H1 (cell line): Measurements from ENCODE around the gene BEX2. TPM values are rescaled to one million over a fixed set of nuclear protein-coding genes. Genes with fewer than 3 reads are reported as not detected.

Experiments
- CTCF ChIA-PET: fragments of 300-600 bp; sonication (Branson Sonifier 250); formaldehyde crosslinking; loops from one replicate; lab custom pipeline; 2021; ENCODE audit not compliant: partially characterized antibody; lab: Charles Lee
- POLR2A ChIA-PET: fragments of 300-600 bp; sonication (Branson Sonifier 250); formaldehyde crosslinking; loops from one replicate; lab custom pipeline; 2021; ENCODE audit warnings: inconsistent platforms; ENCODE audit not compliant: partially characterized antibody; lab: Charles Lee
- DNase-seq, 2 experiments: peaks; one replicate each; pipeline versions ENCODE4 v3.0.0 to v3.0.0-alpha.2; 2010 to 2022; ENCODE audit warnings: low spot score in 2 of 2, low read depth in 1 of 2, mixed read lengths in 1 of 2
- FAIRE-seq: peaks from 2 replicates; lab custom pipeline; 2011; peaks lifted over from hg19 to GRCh38; lab: Jason Lieb, UNC
- H2AFZ ChIP-seq: 2 replicates; pipeline ENCODE4 v1.8.1; 2012; ENCODE audit warnings: low read length, inconsistent platforms
- H2AK5ac ChIP-seq: 2 replicates; pipeline ENCODE4 v1.6.1; 2013; ENCODE audit warnings: low read depth, low read length
- H2BK120ac ChIP-seq: replicated peaks from 2 replicates; pipeline ENCODE3; 2013; ENCODE audit warnings: low read depth, low read length, inconsistent platforms
- H2BK12ac ChIP-seq: 2 replicates; pipeline ENCODE4 v1.6.1; 2013; ENCODE audit warnings: low read depth, low read length
- H2BK15ac ChIP-seq: 2 replicates; pipeline ENCODE4 v1.6.1; 2013; ENCODE audit warnings: low read length
- H2BK20ac ChIP-seq: 2 replicates; pipeline ENCODE4 v1.6.1; 2013; ENCODE audit warnings: low read length
- H2BK5ac ChIP-seq: 2 replicates; pipeline ENCODE4 v1.6.1; 2013; ENCODE audit warnings: low read depth, low read length
- H3K14ac ChIP-seq: 2 replicates; pipeline ENCODE4 v1.6.1; 2013; ENCODE audit warnings: inconsistent platforms; ENCODE audit not compliant: insufficient read length
- H3K18ac ChIP-seq: 2 replicates; pipeline ENCODE4 v1.6.1; 2013; ENCODE audit warnings: low read length; ENCODE audit errors: extremely low read depth
- H3K23ac ChIP-seq: 2 replicates; pipeline ENCODE4 v1.6.1; 2013; ENCODE audit warnings: inconsistent platforms; ENCODE audit not compliant: insufficient read length
- H3K23me2 ChIP-seq: 2 replicates; pipeline ENCODE4 v1.6.1; 2013; ENCODE audit warnings: low read depth, low read length
- H3K27ac ChIP-seq: 2 replicates; pipeline ENCODE4 v1.6.1; 2011; ENCODE audit warnings: low read depth, low read length, inconsistent platforms
- H3K27me3 ChIP-seq, 4 experiments: replicated peaks in 1 of 4; 1 replicate in 1 of 4; 2 replicates in 3 of 4; pipeline versions ENCODE4 v1.6.1 to v1.8.1; 2011 to 2013; ENCODE audit warnings: low read length in 3 of 4, mild to moderate bottlenecking in 3 of 4, inconsistent platforms in 2 of 4, mixed read lengths in 2 of 4, moderate library complexity in 1 of 4; ENCODE audit not compliant: control insufficient read depth in 3 of 4, insufficient read depth in 3 of 4; ENCODE audit errors: extremely low read depth in 1 of 4
- H3K36me3 ChIP-seq, 4 experiments: 2 replicates each; pipeline versions ENCODE4 v1.6.1 to v1.8.1; 2011 to 2013; ENCODE audit warnings: mild to moderate bottlenecking in 4 of 4, low read length in 3 of 4, moderate library complexity in 2 of 4, control low read depth in 1 of 4, inconsistent platforms in 1 of 4; ENCODE audit not compliant: insufficient read depth in 4 of 4, control insufficient read depth in 2 of 4
- H3K4ac ChIP-seq: replicated peaks from 2 replicates; pipeline ENCODE3; 2013; ENCODE audit warnings: low read length, low read depth, mixed read lengths, inconsistent platforms; ENCODE audit not compliant: insufficient read length
- H3K4me1 ChIP-seq, 4 experiments: replicated peaks in 1 of 4; 1 replicate in 1 of 4; 2 replicates in 3 of 4; pipeline versions ENCODE4 v1.6.1 to v1.8.1; 2011 to 2013; ENCODE audit warnings: low read length in 3 of 4, inconsistent platforms in 2 of 4, mixed read lengths in 1 of 4; ENCODE audit not compliant: insufficient read depth in 4 of 4, control insufficient read depth in 3 of 4
- H3K4me2 ChIP-seq, 2 experiments: 2 replicates each; pipeline versions ENCODE4 v1.6.1 to v1.8.1; 2011 to 2013; ENCODE audit warnings: low read depth in 2 of 2, low read length in 2 of 2, control low read depth in 1 of 2, inconsistent platforms in 1 of 2, mild to moderate bottlenecking in 1 of 2; ENCODE audit not compliant: insufficient read depth in 1 of 2
- H3K4me3 ChIP-seq, 4 experiments: fragments of 200-600, 300-600 bp in 1 of 4; sonication (generic), shearing (Covaris generic), sonication (Bioruptor Twin) in 1 of 4; 2 replicates each; pipeline versions ENCODE4 v1.5.1 to v1.8.1; 2011 to 2016; ENCODE audit warnings: low read length in 4 of 4, low read depth in 3 of 4, control low read depth in 2 of 4, inconsistent platforms in 2 of 4, mild to moderate bottlenecking in 2 of 4, mixed read lengths in 1 of 4, moderate library complexity in 1 of 4; ENCODE audit not compliant: insufficient read depth in 2 of 4; ENCODE audit errors: extremely low read depth in 1 of 4
- H3K56ac ChIP-seq: replicated peaks from 2 replicates; pipeline ENCODE3; 2013; ENCODE audit warnings: low read depth, mild to moderate bottlenecking, mixed read lengths, low read length, inconsistent platforms; ENCODE audit not compliant: insufficient read length
- H3K79me1 ChIP-seq: 2 replicates; pipeline ENCODE4 v1.6.1; 2013; ENCODE audit warnings: low read depth, low read length, control low read depth
- H3K79me2 ChIP-seq, 2 experiments: 2 replicates each; pipeline versions ENCODE4 v1.6.1 to v1.8.1; 2012 to 2013; ENCODE audit warnings: low read length in 2 of 2, mild to moderate bottlenecking in 2 of 2, inconsistent platforms in 1 of 2; ENCODE audit not compliant: insufficient read depth in 2 of 2, control insufficient read depth in 1 of 2
- H3K9ac ChIP-seq, 4 experiments: replicated peaks in 1 of 4; 1 replicate in 1 of 4; 2 replicates in 3 of 4; pipeline versions ENCODE4 v1.6.1 to v1.8.1; 2011 to 2013; ENCODE audit warnings: low read depth in 3 of 4, low read length in 3 of 4, control low read depth in 2 of 4, mild to moderate bottlenecking in 2 of 4, moderate library complexity in 2 of 4, inconsistent platforms in 1 of 4; ENCODE audit errors: extremely low read depth in 1 of 4
- H3K9me3 ChIP-seq, 2 experiments: 2 replicates each; pipeline versions ENCODE4 v1.6.1 to v1.8.1; 2012 to 2013; ENCODE audit warnings: mild to moderate bottlenecking in 2 of 2, moderate library complexity in 2 of 2, control low read depth in 1 of 2, inconsistent platforms in 1 of 2, low read depth in 1 of 2, low read length in 1 of 2, mixed read lengths in 1 of 2; ENCODE audit not compliant: insufficient read depth in 2 of 2
- H4K20me1 ChIP-seq, 2 experiments: replicated peaks in 1 of 2; 2 replicates each; pipeline versions ENCODE3 to v1.8.1; 2011 to 2013; ENCODE audit warnings: inconsistent platforms in 2 of 2, low read length in 2 of 2, mild to moderate bottlenecking in 1 of 2; ENCODE audit not compliant: insufficient read depth in 2 of 2, control insufficient read depth in 1 of 2
- H4K5ac ChIP-seq: 2 replicates; pipeline ENCODE4 v1.6.1; 2013; ENCODE audit warnings: low read length, low read depth, mixed read lengths, inconsistent platforms; ENCODE audit not compliant: insufficient read length
- H4K8ac ChIP-seq: 2 replicates; pipeline ENCODE4 v1.8.0; 2013; ENCODE audit warnings: mild to moderate bottlenecking, moderate library complexity, low read length, inconsistent platforms; ENCODE audit not compliant: insufficient read depth; ENCODE audit errors: extremely low read depth
- H4K91ac ChIP-seq: replicated peaks from 2 replicates; pipeline ENCODE3; 2013; ENCODE audit warnings: low read length, mixed read lengths, inconsistent platforms; ENCODE audit not compliant: insufficient read length
- EP300 ChIP-seq, 2 experiments: IDR thresholded peaks; 1 replicate in 1 of 2; 2 replicates in 1 of 2; pipeline ENCODE4 v1.6.1; 2011 to 2012; ENCODE audit warnings: low read depth in 2 of 2, low read length in 2 of 2, mild to moderate bottlenecking in 2 of 2, borderline replicate concordance in 1 of 2, inconsistent platforms in 1 of 2, moderate library complexity in 1 of 2
- HDAC6 ChIP-seq: IDR thresholded peaks from one replicate; pipeline ENCODE4 v1.7.1; 2012; ENCODE audit warnings: low read depth, mild to moderate bottlenecking, inconsistent platforms, low read length, moderate library complexity
- MAFK ChIP-seq: IDR thresholded peaks from 2 replicates; pipeline ENCODE4 v1.6.1; 2012; ENCODE audit warnings: low read depth, mild to moderate bottlenecking, improper control_type of control experiment, low read length
- PHF8 ChIP-seq: fragments of 200-600 bp; sonication (generic); conservative IDR thresholded peaks from 2 replicates; pipeline ENCODE4 v1.7.1; 2012; ENCODE audit warnings: low read depth, mild to moderate bottlenecking, inconsistent platforms, low read length, moderate library complexity
- RAD21 ChIP-seq, 2 experiments: IDR thresholded peaks in 1 of 2; conservative IDR thresholded peaks in 1 of 2; 2 replicates each; pipeline ENCODE4 v1.6.1; 2011; ENCODE audit warnings: low read depth in 2 of 2, low read length in 2 of 2, improper control_type of control experiment in 1 of 2, inconsistent platforms in 1 of 2, mild to moderate bottlenecking in 1 of 2, moderate library complexity in 1 of 2
- WGBS, 2 experiments: shearing (Covaris generic) in 1 of 2; methylation state at CpG; one replicate each; pipeline versions ENCODE4 v1.1.6 to v1.1.7; 2013 to 2015; ENCODE audit warnings: low lambda C conversion rate in 2 of 2, mixed read lengths in 2 of 2, inconsistent platforms in 1 of 2, low coverage in 1 of 2, missing lambda C conversion rate in 1 of 2; ENCODE audit not compliant: insufficient replicate concordance in 2 of 2, insufficient coverage in 1 of 2, insufficient read length in 1 of 2; ENCODE audit errors: extremely low coverage in 1 of 2, missing lambda C conversion rate in 1 of 2; 5-methylcytosine and 5-hydroxymethylcytosine counted together
- polyA plus RNA-seq, 7 experiments: library from polyadenylated mRNA; depleted of rRNA in 3 of 7; stranded (reverse) in 5 of 7; unstranded in 2 of 7; fragments of >200 nt in 5 of 7; fragments of 200-250 nt in 2 of 7; gene quantifications; 1 replicate in 5 of 7; 2 replicates in 1 of 7; 4 replicates in 1 of 7; pipeline versions ENCODE4 v1.2.1 to v1.2.3, GENCODE V29; 2011 to 2013; ENCODE audit warnings: missing spikeins in 2 of 7, mixed read lengths in 2 of 7
- total RNA-seq: library from RNA; stranded (reverse); fragmentation: NEBNext Ultra II Directional; extraction: Animal tissue kit (Norgen Biotek cat#: 25700); gene quantifications from 2 replicates; pipeline ENCODE4 v1.2.1, GENCODE V29; 2021
- TF ChIP-seq, protein P1 (sequence below), 3 experiments: IDR thresholded peaks; 1 replicate in 2 of 3; 2 replicates in 1 of 3; pipeline versions ENCODE4 v1.5.1 to v1.6.1; 2011; ENCODE audit warnings: low read length in 3 of 3, mild to moderate bottlenecking in 3 of 3, inconsistent platforms in 2 of 3, low read depth in 1 of 3, moderate library complexity in 1 of 3; ENCODE audit not compliant: insufficient read depth in 1 of 3; ENCODE audit errors: control extremely low read depth in 1 of 3

The BEX2 gene
- total and polyA plus RNA-seq, 2 of the 8 experiments (the other 6 are each of a cell fraction or from before 2014, with no cell fraction given), result 53.8 to 60.2 TPM

DNA sequence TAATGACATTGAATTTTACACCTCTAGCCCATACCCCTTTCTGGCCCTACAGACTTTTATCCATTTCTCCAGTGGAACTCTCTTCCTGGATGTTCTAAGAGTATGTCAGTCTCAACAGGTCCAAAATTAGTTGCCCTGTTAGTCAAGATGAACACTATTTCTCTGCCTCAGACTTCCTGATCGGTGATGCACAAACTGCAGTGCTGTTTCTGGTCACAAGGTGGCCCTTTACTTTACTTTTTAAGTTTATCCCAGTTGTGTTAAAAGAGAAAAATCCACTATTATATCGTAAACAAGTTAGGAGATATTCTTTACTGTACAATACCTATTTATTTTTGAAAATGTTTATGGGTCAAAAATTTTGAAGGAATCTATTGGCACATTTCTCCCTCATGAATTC lies 32.3 kb upstream of the BEX2 start:
- Histone ChIP-seq H2BK15ac (no peak overlapping the region), H3K4me1 (no peaks in the 10 kb centered on the region; a peak in 3 of 7 replicates), H2BK12ac (no peak overlapping the region), H2BK5ac (no peak overlapping the region), H3K4me2 (no peak overlapping the region), H2BK120ac (no peak overlapping the region), H3K27ac (no peak overlapping the region), H3K56ac (no peak overlapping the region), H3K23ac (no peak overlapping the region), H4K91ac (no peak overlapping the region), H3K23me2 (peaks cover 4% of the 10 kb centered on the region; the same call in 1 of the 2 replicates), H3K27me3 (no peaks in the 10 kb centered on the region), H3K9ac (no peak overlapping the region), H3K14ac (no peak overlapping the region), H4K8ac (no peak overlapping the region), H4K5ac (no peak overlapping the region), H3K9me3 (no peaks in the 10 kb centered on the region), H2BK20ac (no peak overlapping the region), H3K4ac (no peak overlapping the region), H3K4me3 (no peak overlapping the region), H3K79me1 (no peaks in the 10 kb centered on the region), H2AFZ (no peak overlapping the region), H3K36me3 (no peaks in the 10 kb centered on the region), H3K18ac (no peak overlapping the region), H2AK5ac (no peak overlapping the region), H3K79me2 (no peaks in the 10 kb centered on the region), H4K20me1 (no peaks in the 10 kb centered on the region)
- no peak for FAIRE-seq
- 54% methylated on average over 2 of the region's 2 CpGs; no CpG with 5 or more reads in 1 of the 2 experiments for WGBS, 2 experiments
- TF ChIP-seq HDAC6, result no peak
- no peak for TF ChIP-seq EP300 (IDR thresholded peaks at IDR 0.05; ENCODE audit: borderline replicate concordance in 1 of 2, low read depth in 2 of 2, low read length in 2 of 2)
- TF ChIP-seq PHF8, result no peak
- TF ChIP-seq, protein P1, sequence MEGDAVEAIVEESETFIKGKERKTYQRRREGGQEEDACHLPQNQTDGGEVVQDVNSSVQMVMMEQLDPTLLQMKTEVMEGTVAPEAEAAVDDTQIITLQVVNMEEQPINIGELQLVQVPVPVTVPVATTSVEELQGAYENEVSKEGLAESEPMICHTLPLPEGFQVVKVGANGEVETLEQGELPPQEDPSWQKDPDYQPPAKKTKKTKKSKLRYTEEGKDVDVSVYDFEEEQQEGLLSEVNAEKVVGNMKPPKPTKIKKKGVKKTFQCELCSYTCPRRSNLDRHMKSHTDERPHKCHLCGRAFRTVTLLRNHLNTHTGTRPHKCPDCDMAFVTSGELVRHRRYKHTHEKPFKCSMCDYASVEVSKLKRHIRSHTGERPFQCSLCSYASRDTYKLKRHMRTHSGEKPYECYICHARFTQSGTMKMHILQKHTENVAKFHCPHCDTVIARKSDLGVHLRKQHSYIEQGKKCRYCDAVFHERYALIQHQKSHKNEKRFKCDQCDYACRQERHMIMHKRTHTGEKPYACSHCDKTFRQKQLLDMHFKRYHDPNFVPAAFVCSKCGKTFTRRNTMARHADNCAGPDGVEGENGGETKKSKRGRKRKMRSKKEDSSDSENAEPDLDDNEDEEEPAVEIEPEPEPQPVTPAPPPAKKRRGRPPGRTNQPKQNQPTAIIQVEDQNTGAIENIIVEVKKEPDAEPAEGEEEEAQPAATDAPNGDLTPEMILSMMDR (IDR thresholded peaks at IDR 0.05; ENCODE audit: control extremely low read depth in 1 of 3, insufficient read depth in 1 of 3, low read depth in 1 of 3, low read length in 3 of 3), result peak in 2 of 3 experiments; percentile 29 to 52; a peak in 2 of 4 replicates
- peak; percentile 46 to 50 for TF ChIP-seq RAD21 (IDR thresholded peaks at IDR 0.05 in 1 of 2, conservative IDR thresholded peaks at IDR 0.05 in 1 of 2; ENCODE audit: low read depth in 2 of 2, low read length in 2 of 2)
- TF ChIP-seq MAFK, result no peak
- ChIA-PET CTCF (interaction anchor here (0.6 to 3.9 kb wide), 5 partner anchors 28 to 1480 kb away, joined by 3 to 26 read pairs (median 3); no protein-coding TSS in a partner anchor), POLR2A (no interaction called here)
- DNase-seq, result no peak
